Esophagus muscularis mucosa (tissue), 4 donors: ENCODE measurements around the gene THSD4.
"Not testable (repeated sequence)": the region's sequence is repeated elsewhere in the genome, so short reads cannot be mapped to it uniquely, and the experiment has no call there.

ENCODE experiments used
- CTCF ChIP-seq, 3 experiments: fragments of 200-600 bp in 2 of 3; fragments of 450-650 bp in 1 of 3; sonication (generic) in 2 of 3; IDR thresholded peaks; one replicate each; pipeline ENCODE4 v1.5.1; 2017 to 2019; ENCODE audit warnings: antibody characterized with exemption in 3 of 3, mild to moderate bottlenecking in 2 of 3, moderate library complexity in 1 of 3
- EP300 ChIP-seq: sonication (generic); formaldehyde crosslinking; IDR thresholded peaks from one replicate; pipeline ENCODE4 v1.6.1; 2017; ENCODE audit warnings: antibody characterized with exemption
- POLR2A ChIP-seq: fragments of 450-650 bp; IDR thresholded peaks from one replicate; pipeline ENCODE4 v1.6.1; 2017; ENCODE audit warnings: antibody characterized with exemption, moderate library complexity, mild to moderate bottlenecking, low read depth

GRCh38 chr15:71367737-71368136 is 252.5 kb downstream of the THSD4 start:
- TF ChIP-seq POLR2A; CTCF (IDR thresholded peaks at IDR 0.05); EP300: not testable (repeated sequence)
